GM19395 (cell line): Measurements from ENCODE around the gene SFXN2.
A peak's percentile ranks its signal among the peaks of the same experiment; 100 is the strongest.
"Not testable (repeated sequence)": the region's sequence is repeated elsewhere in the genome, so short reads cannot be mapped to it uniquely, and the experiment has no call there.

Source experiments
- ATAC-seq: cut with Tn5 transposase; IDR thresholded peaks from one replicate; pipeline ENCODE4 v1.9.1; 2021; ENCODE audit warnings: mild to moderate bottlenecking, moderate library complexity; ENCODE audit not compliant: unreplicated experiment

SFXN2 gene

GRCh38 chr10:102718220-102718619 is 3.8 kb downstream of the SFXN2 start:
- ATAC-seq: no peak

GRCh38 chr10:102720337-102720736 is 5.9 kb downstream of the SFXN2 start:
- ATAC-seq: no peak

- ATAC-seq: no peak
These were observed 6.4 kb downstream of the SFXN2 start for GRCh38 chr10:102720775-102721301.

GRCh38 chr10:102721954-102722353 is 7.5 kb downstream of the SFXN2 start:
- no peak for ATAC-seq

- ATAC-seq: no peak
These were observed 9.6 kb downstream of the SFXN2 start for GRCh38 chr10:102723989-102724388.

DNA sequence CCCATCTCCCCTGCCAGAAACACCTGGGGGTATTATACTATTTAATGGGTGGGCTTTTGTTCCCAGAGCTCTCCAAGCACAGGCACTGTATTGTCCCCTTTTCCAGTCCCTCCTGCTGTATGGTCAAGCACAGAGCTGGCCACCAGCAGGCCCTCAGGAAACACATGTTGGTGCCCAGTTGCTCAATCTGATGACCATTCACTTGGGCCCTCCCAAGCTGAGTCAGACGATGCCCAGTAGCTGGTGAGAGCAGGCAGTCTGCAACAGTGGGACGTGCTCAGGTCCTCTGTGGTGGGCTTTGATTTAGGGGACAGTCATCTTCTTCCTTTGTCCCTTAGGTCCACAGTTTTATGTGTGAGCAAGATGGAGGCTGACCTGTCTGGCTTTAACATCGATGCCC is 11.8 kb downstream of the SFXN2 start:
- ATAC-seq: no peak

DNA sequence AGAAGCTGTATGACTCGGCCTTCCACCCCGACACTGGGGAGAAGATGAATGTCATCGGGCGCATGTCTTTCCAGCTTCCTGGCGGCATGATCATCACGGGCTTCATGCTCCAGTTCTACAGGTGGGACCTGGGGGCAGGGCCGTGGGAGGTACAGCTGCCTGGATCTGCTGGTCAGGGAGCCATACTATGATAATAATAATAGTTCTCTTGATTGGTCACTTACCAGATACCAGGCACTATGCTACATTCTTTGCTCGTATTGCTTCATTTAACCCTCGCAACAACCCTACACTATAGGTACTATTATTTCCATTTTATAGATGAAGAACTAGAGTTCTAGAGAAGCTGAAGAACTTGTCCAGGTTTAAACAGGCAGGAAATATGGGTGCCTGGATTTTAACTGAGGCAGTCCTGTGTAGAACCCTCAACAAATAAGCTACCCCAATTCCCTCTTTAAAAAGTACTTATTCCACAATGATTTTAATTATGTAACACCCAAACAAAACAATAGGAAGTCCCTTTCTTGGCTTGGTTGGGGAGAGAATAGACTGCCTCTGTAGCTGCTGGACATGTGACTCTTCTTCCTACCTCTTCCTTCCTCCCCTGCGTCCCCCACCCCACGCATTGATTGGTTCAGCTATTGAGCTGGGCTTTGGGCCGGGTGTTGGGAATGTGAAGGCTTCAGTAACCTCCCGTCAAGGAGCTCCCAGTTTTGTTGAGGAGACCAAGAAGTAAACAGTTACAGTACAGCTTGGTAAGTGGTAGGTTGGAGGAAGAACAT is 12.8 kb downstream of the SFXN2 start:
- no peak for ATAC-seq

- ATAC-seq: no peak
These were observed 14.9 kb downstream of the SFXN2 start for GRCh38 chr10:102729029-102730026.

- ATAC-seq: no peak
These were observed 16.9 kb downstream of the SFXN2 start for GRCh38 chr10:102731222-102731800.

DNA sequence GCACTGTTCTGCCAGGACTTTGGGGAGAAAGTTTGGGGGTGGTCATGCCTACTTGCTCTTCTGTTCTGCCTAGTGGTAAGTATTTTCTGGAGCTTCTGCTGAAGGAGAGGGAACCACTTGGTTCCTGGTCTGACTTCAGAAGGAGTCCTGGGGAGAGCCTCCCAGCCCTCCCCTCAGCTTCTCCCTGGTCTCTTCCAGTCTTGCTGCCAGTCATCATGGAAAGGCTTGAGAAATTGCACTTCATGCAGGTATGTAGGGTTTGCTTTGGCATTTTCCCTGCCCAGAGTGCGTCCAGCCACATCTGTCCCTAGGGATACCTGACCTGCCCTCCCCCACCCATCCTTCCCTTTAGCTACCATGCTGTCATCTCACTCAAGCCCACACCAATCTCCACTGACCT is 18.2 kb downstream of the SFXN2 start:
- ATAC-seq: no peak

- no peak for ATAC-seq
These were observed 20.7 kb downstream of the SFXN2 start for GRCh38 chr10:102735065-102735562.

DNA sequence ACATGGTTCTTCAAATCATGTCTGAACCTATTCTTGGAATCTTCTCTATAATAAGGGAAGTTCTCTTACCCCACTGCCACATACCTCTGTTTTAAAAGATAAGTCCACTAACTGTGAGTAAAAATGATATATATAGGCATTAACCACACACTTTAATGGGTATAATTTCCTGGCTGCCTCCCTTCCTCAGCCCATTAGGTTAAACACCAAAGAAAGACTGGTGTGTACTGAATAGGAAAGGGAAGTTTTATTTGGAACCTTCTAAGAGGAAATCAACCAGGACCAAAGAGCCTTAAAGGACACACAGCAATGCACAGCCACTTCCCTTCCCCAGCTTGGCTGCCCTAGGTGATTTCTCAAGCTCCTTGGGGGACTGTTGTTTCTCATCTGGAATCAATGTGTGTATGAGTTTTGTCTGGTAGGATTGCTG is 24.3 kb downstream of the SFXN2 start:
- no peak for ATAC-seq

GRCh38 chr10:102740229-102740628 is 25.8 kb downstream of the SFXN2 start:
- no peak for ATAC-seq

DNA sequence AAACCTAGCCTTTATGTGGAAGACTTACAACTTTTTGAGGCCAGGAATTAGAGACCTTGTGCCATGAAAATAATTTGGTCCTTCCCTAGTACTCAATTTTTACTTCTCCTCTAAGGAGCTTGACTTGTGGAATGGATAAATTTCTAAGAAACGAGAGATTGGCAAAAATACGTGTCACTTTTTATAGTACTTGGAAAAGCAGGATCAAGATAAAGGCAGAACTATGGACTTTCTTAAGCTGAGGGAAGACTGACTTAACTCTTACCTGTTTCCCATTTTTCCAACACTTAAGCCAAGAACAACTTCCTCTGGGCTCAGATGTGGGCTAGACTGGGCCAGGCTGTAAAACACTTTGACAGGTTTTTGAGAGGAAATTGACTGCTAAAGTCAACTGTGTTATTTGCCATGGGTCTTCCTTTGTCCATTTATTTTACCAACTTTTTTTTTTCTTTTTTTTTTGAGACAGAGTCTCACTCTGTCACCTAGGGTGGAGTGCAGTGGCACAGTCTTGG is 27.3 kb downstream of the SFXN2 start:
- no peak for ATAC-seq

DNA sequence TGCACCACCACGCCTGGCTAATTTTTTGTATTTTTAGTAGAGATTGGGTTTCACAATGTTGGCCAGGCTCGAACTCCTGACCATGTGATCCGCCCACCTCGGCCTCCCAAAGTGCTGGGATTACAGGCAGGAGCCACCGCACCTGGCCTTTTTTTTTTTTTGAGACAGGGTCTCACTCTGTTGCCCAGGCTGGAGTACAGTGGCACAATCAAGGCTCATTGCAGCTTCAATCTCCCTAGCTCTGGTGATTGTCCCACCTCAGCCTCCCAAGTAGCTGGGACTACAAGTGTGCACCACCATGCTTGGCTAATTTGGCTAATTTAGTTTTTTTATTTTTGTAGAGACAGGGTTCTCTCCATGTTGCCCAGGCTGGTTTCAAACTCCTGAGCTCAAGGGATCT is 27.9 kb downstream of the SFXN2 start:
- not testable (repeated sequence) for ATAC-seq

- peak; percentile 9 for ATAC-seq
These were observed 28.7 kb downstream of the SFXN2 start for GRCh38 chr10:102743078-102743587.

- peak; percentile 97 for ATAC-seq
These were observed 29.3 kb downstream of the SFXN2 start, which contains the start of gene WBP1L for GRCh38 chr10:102743588-102744373. WBP1L (plus strand) TSS chr10:102743948; CDS start chr10:102744054, 106 bp downstream.

DNA sequence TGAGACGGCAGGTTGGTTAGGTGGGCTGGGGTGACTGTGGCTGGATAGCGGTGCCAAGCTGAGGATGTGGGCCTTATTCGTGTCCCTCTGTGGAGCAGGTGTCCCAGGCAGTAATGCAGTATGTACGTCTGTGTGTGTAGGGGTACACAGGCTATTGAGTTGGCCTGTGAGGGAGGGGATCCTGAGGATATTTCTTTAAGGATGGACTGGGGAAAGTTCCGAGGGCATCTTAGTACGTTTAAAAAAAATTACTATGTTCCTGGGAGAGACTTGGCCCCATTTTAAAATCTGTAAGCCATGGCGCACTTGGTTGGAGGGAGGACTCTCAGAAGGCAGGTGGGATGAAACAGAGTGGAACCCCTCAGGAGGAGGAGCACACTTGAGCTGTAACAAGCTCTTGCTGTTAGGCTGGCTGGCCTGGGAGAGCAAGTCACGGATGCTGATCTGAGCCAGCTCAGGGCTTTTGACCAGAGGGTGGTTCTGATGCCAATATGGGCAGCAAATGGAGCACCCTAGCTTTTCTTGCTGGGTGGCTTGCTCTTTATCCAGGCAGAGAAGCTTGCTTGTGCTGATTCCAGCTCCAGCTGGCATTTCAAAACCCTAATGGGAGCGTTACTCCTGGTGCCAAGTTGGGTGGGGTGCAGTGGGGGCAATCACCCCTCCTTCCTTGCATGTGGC is 30.1 kb downstream of the SFXN2 start:
- ATAC-seq: peak; percentile 7

GRCh38 chr10:102745157-102745556 is 30.7 kb downstream of the SFXN2 start:
- no peak for ATAC-seq
